OCI-LY1 (cell line): Measurements from ENCODE around the gene TLR6.

ENCODE experiments used
- H2AFZ ChIP-seq: fragments of 200-600 bp; sonication (generic), shearing (Covaris generic); 2 replicates; pipeline ENCODE4 v1.6.0; 2014; ENCODE audit warnings: antibody characterized with exemption, mild to moderate bottlenecking, low read length
- H3F3A ChIP-seq: fragments of 200-600 bp; sonication (generic), shearing (Covaris generic); 2 replicates; pipeline ENCODE4 v1.6.0; 2014; ENCODE audit warnings: mild to moderate bottlenecking, antibody characterized with exemption, low read length, moderate library complexity; ENCODE audit not compliant: insufficient read depth
- H3K27ac ChIP-seq: fragments of 200-600 bp; sonication (generic); 2 replicates; pipeline ENCODE4 v1.5.1; 2014; ENCODE audit warnings: low read length, mixed run types, mild to moderate bottlenecking, low read depth; ENCODE audit not compliant: poor library complexity, severe bottlenecking
- H3K27me3 ChIP-seq: fragments of 200-600 bp; sonication (generic); 2 replicates; pipeline ENCODE4 v1.6.0; 2014; ENCODE audit warnings: antibody characterized with exemption, mild to moderate bottlenecking, low read length, moderate library complexity; ENCODE audit not compliant: insufficient read depth
- H3K36me3 ChIP-seq: fragments of 200-600 bp; sonication (generic); 2 replicates; pipeline ENCODE4 v1.6.1; 2014; ENCODE audit warnings: mild to moderate bottlenecking, antibody characterized with exemption, low read length, moderate library complexity, mixed read lengths; ENCODE audit not compliant: insufficient read depth
- H3K4me1 ChIP-seq: fragments of 200-600 bp; sonication (generic); 2 replicates; pipeline ENCODE4 v1.5.1; 2014; ENCODE audit warnings: mild to moderate bottlenecking, low read length, moderate library complexity; ENCODE audit not compliant: insufficient read depth, severe bottlenecking
- H3K4me2 ChIP-seq: fragments of 200-600 bp; sonication (generic), shearing (Covaris generic); 2 replicates; pipeline ENCODE4 v1.6.1; 2014; ENCODE audit warnings: low read length
- H3K4me3 ChIP-seq: fragments of 200-600 bp; sonication (generic); 2 replicates; pipeline ENCODE4 v1.5.1; 2014; ENCODE audit warnings: low read length, low read depth, mild to moderate bottlenecking, mixed read lengths; ENCODE audit not compliant: poor library complexity, severe bottlenecking
- H3K79me2 ChIP-seq: fragments of 200-600 bp; shearing (Covaris generic); 2 replicates; pipeline ENCODE4 v1.6.1; 2016; ENCODE audit warnings: mixed run types, low read length, mixed read lengths; ENCODE audit not compliant: insufficient read depth
- H3K9ac ChIP-seq: fragments of 200-600 bp; sonication (generic), shearing (Covaris generic); 2 replicates; pipeline ENCODE4 v1.6.1; 2014; ENCODE audit warnings: mild to moderate bottlenecking, low read length, mixed read lengths
- H3K9me2 ChIP-seq: fragments of 200-600 bp; sonication (generic), shearing (Covaris generic); 2 replicates; pipeline ENCODE4 v1.6.1; 2014; ENCODE audit warnings: low read depth, mild to moderate bottlenecking, low read length, mixed read lengths
- H3K9me3 ChIP-seq: fragments of 200-600 bp; shearing (Covaris generic); 2 replicates; pipeline ENCODE4 v1.6.1; 2014; ENCODE audit warnings: low read length, mixed read lengths
- H4K20me1 ChIP-seq: fragments of 200-600 bp; sonication (generic), shearing (Covaris generic); 2 replicates; pipeline ENCODE4 v1.6.0; 2016; ENCODE audit warnings: mild to moderate bottlenecking, low read length; ENCODE audit not compliant: insufficient read depth
- EZH2 ChIP-seq: fragments of 200-600 bp; sonication (generic), shearing (Covaris generic); IDR thresholded peaks from 2 replicates; pipeline ENCODE4 v1.8.0; 2017; ENCODE audit warnings: borderline replicate concordance, mixed run types, mild to moderate bottlenecking, antibody characterized with exemption, low read length, moderate library complexity, mixed read lengths
- TF ChIP-seq, protein P1 (sequence below): fragments of 200-600 bp; sonication (generic), shearing (Covaris generic); IDR thresholded peaks from 2 replicates; pipeline ENCODE4 v1.5.1; 2017; ENCODE audit warnings: mild to moderate bottlenecking, antibody characterized with exemption, low read length, moderate library complexity, mixed read lengths

TLR6 gene

DNA sequence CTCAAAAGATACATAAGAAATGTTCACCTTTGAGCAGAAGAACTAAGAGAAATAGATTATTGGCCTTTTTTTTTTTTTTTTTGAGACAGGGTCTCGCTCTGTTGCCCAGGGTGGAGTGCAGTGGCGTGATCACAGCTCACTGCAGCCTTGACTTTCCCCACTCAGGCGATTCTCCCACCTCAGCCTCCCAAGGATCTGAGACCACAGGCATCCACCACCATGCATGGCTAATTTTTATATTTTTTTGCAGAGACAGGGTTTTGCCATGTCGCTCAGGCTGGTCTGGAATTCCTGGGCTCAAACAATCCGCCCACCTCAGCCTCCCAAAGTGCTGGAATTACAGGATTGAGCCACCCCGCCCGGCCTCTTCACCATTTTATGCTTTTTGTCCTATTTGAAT lies 2.9 kb upstream of the TLR6 start:
- H3K9me3 ChIP-seq = no peaks in the 10 kb centered on the region
- H3K4me2 ChIP-seq = no peak overlapping the region
- no peaks in the 10 kb centered on the region for H3K36me3 ChIP-seq
- no peaks in the 10 kb centered on the region for H3F3A ChIP-seq
- H3K9ac ChIP-seq = no peak overlapping the region; the same call in 1 of the 2 replicates
- H3K79me2 ChIP-seq = peaks cover 12% of the 10 kb centered on the region
- H4K20me1 ChIP-seq = no peaks in the 10 kb centered on the region
- TF ChIP-seq EZH2 = no peak
- TF ChIP-seq, protein P1, sequence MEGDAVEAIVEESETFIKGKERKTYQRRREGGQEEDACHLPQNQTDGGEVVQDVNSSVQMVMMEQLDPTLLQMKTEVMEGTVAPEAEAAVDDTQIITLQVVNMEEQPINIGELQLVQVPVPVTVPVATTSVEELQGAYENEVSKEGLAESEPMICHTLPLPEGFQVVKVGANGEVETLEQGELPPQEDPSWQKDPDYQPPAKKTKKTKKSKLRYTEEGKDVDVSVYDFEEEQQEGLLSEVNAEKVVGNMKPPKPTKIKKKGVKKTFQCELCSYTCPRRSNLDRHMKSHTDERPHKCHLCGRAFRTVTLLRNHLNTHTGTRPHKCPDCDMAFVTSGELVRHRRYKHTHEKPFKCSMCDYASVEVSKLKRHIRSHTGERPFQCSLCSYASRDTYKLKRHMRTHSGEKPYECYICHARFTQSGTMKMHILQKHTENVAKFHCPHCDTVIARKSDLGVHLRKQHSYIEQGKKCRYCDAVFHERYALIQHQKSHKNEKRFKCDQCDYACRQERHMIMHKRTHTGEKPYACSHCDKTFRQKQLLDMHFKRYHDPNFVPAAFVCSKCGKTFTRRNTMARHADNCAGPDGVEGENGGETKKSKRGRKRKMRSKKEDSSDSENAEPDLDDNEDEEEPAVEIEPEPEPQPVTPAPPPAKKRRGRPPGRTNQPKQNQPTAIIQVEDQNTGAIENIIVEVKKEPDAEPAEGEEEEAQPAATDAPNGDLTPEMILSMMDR = no peak
- H3K9me2 ChIP-seq = no peaks in the 10 kb centered on the region
- H2AFZ ChIP-seq = no peak overlapping the region
- peaks cover 52% of the 10 kb centered on the region for H3K4me1 ChIP-seq
- H3K27me3 ChIP-seq = no peaks in the 10 kb centered on the region
- peak overlapping the region; percentile 95 for H3K27ac ChIP-seq
- H3K4me3 ChIP-seq = no peak overlapping the region

DNA sequence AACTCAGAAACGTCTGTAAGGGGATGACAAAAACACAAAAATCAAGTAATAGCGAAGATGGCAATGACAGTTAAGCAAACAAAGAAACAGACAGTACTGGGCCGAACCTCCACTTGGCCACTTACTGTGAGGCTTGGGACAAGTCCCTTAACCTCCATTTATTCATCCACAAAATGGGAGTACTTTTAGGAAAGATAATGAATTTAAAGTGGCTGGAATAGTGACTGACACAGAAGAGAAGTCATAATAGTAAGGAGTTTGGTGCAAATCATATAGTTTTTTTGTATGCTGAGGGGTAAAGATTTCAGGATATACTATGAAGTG lies 1.4 kb upstream of the TLR6 start:
- Histone ChIP-seq H2AFZ (peak overlapping the region; percentile 50; the same call in 1 of the 2 replicates), H3K4me2 (peak overlapping the region; percentile 82), H3K36me3 (no peaks in the 10 kb centered on the region), H3K9me2 (no peaks in the 10 kb centered on the region), H3K79me2 (peaks cover 26% of the 10 kb centered on the region), H3K27me3 (no peaks in the 10 kb centered on the region), H3K27ac (peak overlapping the region; percentile 95), H3K4me1 (peaks cover 62% of the 10 kb centered on the region), H3F3A (no peaks in the 10 kb centered on the region), H4K20me1 (no peaks in the 10 kb centered on the region), H3K4me3 (peak overlapping the region; percentile 72), H3K9me3 (no peaks in the 10 kb centered on the region), H3K9ac (peak overlapping the region; percentile 87)
- no peak for TF ChIP-seq EZH2
- TF ChIP-seq, protein P1 = no peak

DNA sequence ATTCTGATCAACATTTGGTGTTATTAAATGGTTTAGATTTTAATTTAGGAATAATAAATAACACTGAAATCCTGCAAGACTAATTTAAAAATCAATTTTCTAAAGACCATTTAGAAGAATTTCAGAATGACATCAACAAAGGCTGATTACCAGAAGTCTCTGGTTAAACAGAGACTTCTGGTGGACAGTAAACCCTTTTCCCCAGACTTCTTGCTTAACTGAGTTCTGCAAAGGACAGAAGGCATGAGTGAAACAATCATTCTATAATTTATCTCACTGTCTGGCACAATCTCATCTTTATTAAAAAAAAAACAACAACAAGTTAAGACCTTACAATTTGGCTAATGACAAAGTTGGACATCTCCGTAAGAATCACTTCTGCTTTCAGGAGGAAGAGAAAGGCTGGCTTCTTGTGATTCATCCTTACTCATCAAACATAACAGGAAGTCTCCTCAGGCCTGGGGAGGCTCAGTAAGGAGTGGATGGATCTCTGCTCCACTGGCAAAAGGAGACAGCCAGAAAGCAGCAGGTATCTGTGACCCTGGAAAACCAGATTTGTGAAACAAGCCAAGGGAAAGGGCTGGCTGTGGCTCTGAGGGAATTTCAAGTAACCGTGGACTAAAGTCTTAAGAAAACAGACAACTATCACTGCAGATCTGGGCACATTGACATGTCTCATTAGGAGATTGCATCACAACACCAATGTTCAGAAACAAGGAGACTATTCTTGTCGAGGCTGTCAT lies 908 bp upstream of the TLR6 start:
- peak overlapping the region; percentile 50; the same call in 1 of the 2 replicates for H2AFZ ChIP-seq
- no peaks in the 10 kb centered on the region for H3K9me3 ChIP-seq
- peaks cover 26% of the 10 kb centered on the region for H3K79me2 ChIP-seq
- no peaks in the 10 kb centered on the region for H3F3A ChIP-seq
- H3K9ac ChIP-seq = peak overlapping the region; percentile 87
- no peaks in the 10 kb centered on the region for H3K27me3 ChIP-seq
- no peaks in the 10 kb centered on the region for H3K36me3 ChIP-seq
- H3K27ac ChIP-seq = peak overlapping the region; percentile 95
- H3K4me1 ChIP-seq = peaks cover 62% of the 10 kb centered on the region
- peak overlapping the region; percentile 82 for H3K4me2 ChIP-seq
- no peaks in the 10 kb centered on the region for H4K20me1 ChIP-seq
- TF ChIP-seq, protein P1 = no peak
- no peak for TF ChIP-seq EZH2
- H3K9me2 ChIP-seq = no peaks in the 10 kb centered on the region
- peak overlapping the region; percentile 72 for H3K4me3 ChIP-seq
